ENCODE data around the gene CMC1.
A peak's percentile ranks its signal among the peaks of the same experiment; 100 is the strongest.

Gene CMC1

GRCh38 chr3:28347374-28348264 is 106.2 kb downstream of the CMC1 start:
- H3K27ac ChIP-seq, result peak overlapping the region; percentile 97 to 100 (median 99)
- H3K4me3 ChIP-seq, result peak overlapping the region; percentile 67 to 93 (median 75)

- Histone ChIP-seq H3K27ac (peak overlapping the region; percentile 97 to 100 (median 99)), H3K4me3 (peak overlapping the region; percentile 67 to 93 (median 75))
Observed at GRCh38 chr3:28348265-28348628, 106.8 kb downstream of the CMC1 start.

DNA sequence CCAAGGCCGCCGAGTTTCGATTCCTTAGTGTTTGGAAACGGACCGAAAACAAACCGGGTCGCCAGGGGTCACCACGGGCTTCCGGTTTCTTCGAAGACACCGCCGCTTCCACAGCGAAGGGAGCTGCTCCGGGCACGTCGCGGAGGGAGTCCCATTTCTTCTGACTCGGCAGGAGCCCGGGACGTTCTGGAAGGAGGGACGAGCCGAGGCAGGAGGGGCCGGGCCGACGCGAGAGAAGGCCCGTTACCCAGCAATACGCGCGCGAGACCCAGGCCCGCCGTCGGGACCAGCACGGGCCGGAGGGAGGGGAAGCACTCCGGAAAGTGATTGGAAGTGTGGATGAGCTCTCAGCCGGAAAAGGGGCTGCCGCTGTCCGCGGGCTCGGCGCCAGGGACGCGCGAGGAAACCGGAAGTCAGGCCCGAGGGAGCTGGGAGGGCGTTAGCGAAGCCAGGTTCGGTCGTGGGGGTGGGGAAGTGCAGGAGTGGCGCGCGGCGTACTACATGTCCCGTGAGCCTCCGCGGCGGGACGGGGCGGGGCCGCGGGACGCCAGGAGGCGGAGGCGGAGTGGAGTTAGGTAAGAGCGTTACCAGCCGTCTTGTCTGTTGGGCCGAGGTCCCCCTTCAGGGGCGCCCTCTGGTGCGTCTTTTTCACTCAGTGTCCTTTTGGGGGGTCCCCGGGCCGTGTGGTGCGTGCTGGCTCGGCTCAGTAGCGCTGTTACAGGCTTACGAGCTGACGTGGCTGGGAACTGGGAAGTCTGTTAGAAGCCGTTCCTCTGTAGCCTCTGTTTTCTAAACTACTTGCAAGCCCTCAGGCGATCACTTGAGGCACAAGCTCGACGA is 107.4 kb downstream of the CMC1 start, which contains the start of the genes AZI2 and ZCWPW2:
Gene AZI2, minus strand, starts transcription at position 196 of the 840 bp plus-strand sequence. CDS start 8,207 bp downstream, outside the sequence.
Gene ZCWPW2, plus strand, starts transcription at position 93 of the 840 bp plus-strand sequence. CDS start 64,348 bp downstream, outside the sequence.
- Histone ChIP-seq H3K27ac (peak within 1 kb of the TSS; percentile 97 to 100 (median 99)), H3K4me3 (peak within 1 kb of the TSS; percentile 67 to 93 (median 75))

- H3K4me3 ChIP-seq, result peak overlapping the region; percentile 67 to 93 (median 75)
- peak overlapping the region; percentile 97 to 100 (median 99) for H3K27ac ChIP-seq
Observed at GRCh38 chr3:28349469-28350000, 108.1 kb downstream of the CMC1 start.
